GM21528 (cell line): ENCODE data around the gene SYT14.
"Not testable (repeated sequence)": the region's sequence is repeated elsewhere in the genome, so short reads cannot be mapped to it uniquely, and the experiment has no call there.

Experiments used
- ATAC-seq: cut with Tn5 transposase; IDR thresholded peaks from one replicate; pipeline ENCODE4 v1.9.1; 2021; ENCODE audit warnings: mild to moderate bottlenecking, moderate library complexity; ENCODE audit not compliant: unreplicated experiment, low FRiP score

The SYT14 gene

DNA sequence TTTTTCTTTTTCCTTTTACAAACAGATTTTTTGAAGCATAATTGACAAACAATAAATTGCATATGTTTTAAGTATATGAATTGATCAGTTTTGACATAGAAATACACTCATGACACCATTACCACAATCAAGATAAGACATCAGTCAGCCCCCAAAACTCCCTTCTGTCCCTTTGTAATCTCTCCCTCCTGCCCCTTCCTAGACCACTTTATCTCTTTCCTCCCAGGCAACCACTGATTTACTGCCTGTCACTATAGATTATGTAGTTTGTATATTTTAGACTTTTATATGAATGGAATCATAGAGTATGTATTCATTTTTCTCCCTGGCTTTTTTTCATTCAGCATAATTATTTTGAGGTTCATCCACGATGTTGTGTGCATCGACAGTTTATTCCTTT, 6.9 kb upstream of the SYT14 start:
- no peak for ATAC-seq

DNA sequence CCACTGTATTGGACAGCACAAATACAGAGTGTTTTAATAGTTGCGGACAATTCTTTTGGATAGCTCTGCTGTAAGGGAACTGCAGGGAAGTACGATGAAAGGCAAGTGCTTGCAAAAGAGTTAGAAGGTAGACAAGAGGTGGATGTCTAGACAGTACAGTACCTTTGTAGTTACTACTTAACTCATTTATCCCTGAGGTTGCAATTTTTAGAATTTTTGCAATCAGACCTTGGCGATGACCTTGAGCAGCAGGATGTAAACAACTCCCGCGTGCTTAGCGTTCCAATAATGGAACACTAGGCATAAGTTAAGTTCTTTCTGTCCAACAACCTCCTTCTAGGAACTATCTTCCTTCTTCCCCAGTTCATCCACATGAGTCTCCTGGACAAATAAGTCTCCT, 1.9 kb upstream of the SYT14 start:
- no peak for ATAC-seq

DNA sequence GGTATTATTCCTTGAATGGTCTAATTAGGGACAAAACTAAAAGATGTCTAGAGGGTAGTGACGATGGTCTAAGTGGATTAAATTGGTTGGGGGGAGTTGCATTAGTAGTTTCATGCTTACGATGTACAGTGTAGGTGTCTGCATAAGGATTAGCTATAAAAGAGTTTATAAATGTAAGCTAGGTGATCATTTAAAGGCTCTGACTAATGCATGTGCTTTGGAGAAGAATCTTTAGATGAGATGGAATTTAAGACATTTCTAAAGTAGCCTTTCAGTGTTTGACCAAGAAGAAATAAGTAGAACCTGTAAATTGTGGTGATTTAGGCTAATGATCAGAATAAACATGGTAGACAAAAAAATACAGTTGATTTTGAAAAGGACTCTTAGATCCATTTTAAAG, 7.4 kb downstream of the SYT14 start:
- no peak for ATAC-seq

DNA sequence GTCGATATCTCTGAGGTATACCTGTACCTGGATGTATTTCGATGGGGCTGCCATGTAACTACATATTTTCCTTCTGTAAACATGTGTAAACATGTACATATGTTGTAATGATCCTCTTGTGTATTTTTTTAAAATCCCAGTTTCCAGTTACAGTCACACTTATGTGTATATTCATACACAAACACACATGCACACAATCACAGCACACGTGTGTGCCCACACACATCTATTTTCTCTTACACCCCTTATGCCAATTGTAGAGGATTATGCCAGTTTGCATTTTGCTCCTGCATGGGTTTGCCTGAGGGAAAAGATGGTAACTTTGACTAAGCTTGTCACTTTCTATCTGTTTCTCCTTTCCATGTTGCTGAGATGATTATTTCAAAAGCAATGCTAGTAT, 10.1 kb downstream of the SYT14 start:
- ATAC-seq, result no peak

DNA sequence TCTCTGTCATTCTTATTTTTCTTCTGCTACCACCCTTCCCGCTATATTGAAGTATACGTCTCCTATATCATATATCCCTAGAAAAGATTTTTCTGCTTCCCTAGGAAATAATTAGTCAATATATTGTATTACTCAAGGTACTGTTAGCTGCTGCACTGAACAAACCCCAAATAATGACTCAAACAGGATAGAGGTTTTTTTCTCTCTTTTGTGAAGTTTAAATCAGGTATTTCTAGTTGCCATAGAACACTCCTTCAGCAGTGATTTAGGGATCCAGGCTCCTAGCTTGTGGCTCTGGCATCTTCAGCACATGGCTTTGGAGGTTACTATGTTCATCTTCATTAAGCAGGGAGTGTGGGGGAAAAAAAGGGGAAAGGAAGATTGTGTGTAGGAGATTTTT, 18.1 kb downstream of the SYT14 start:
- ATAC-seq, result no peak

DNA sequence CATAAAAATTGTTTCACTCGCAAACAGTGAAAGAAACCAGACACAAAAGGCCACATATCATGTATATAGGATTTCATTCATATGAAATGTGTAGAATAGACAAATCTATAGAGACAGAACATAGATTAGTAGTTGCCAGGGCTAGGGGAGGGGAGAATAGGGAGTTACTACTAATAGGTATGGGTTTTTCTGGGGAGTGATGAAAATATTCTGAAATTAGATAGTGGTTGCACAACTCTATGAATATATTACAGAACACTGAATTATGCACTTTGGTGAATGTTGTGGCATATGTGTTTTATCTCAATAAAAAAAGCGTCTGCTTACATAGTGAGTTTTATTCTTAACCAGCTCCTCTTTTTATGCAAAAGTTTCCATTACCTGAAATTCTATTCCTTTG, 21.6 kb downstream of the SYT14 start:
- ATAC-seq, result no peak

DNA sequence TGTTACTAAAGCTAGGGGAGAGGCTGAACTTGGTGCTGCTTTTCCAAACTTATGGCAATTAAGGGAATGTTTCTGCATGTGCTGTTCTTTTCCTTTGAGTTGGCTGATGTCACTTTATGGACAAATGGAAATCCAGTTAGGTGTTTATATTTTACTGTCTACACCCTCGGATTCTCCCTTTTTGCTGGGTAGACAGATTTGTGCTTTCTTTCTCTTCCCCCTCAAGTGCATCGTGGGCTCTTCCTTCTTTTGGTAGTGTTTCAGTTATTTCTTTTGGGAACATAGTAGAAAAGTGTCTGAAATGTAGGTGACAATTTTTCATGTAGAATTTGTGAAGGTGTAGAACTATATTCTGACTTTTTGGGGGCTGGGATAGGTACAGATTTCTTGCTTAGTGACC, 22.9 kb downstream of the SYT14 start:
- ATAC-seq, result no peak

DNA sequence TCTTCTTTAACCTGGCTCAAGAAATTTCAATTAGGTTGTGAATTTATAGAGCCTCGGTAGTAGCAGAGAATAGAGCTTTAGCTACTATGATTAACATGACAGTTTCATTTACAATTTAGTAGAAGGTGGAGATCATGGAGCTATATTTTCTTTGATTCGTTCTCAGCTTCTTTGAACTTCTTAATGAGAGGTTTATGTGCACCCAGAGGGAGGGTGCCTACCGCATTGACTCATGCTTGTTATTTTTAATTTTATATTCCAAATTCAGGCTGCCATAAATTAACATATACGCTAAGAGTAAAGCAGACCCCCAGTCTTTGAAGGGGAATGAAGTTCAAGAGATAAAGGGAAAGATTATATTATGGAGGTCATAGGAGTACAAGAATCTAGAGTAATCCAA, 24.4 kb downstream of the SYT14 start:
- ATAC-seq, result no peak

DNA sequence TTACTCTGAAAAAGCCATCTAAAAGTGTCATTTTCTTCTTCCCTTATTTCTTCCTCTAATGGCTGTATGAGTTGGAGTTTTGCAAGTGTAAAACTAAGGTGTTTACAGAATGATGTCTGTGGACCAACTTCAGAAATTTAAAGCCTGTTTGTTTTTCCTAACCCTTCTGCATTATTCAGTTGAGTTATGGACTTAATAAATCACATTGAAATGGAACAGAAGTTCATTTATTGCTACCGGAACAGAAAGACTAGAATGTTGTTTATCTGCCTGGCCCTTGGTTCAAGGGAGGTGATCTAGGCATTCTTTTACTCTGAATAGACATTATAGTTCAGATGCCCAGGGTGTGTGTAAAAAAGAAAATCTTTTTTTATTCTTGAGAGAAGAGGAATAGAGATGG, 24.8 kb downstream of the SYT14 start:
- ATAC-seq, result no peak

DNA sequence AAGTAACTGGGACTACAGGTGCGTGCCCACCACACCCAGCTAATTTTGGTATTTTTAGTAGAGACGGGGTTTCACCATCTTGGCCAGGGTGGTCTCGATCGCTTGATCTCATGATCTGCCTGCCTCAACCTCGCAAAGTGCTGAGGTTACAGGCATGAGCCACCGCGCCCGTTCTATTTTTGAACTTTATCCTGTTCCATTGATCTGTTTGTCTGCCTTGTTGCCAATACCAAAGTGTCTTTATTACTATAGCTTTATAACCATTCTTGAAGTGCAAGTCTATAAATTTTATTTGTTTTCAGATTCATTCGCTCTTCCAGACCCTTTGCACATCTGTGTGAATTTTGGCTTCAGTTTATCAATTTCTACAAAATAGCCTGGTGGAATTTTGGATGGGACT, 28.0 kb downstream of the SYT14 start:
- no peak for ATAC-seq

DNA sequence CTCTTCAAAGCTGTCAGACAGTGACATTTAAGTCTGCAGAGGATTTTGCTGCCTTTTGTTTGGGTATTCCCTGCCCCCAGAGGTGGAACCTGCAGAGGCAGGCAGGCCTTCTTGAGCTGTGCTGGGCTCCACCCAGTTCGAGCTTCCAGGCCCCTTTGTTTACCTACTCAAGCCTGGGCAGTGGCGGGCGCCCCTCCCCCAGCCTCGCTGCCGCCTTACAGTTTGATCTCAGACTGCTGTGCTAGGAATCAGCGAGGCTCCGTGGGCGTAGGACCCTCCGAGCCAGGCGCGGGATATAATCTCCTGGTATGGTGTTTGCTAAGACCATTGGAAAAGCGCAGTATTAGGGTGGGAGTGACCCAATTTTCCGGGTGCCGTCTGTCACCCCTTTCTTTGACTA, 40.7 kb downstream of the SYT14 start:
- ATAC-seq, result not testable (repeated sequence)

DNA sequence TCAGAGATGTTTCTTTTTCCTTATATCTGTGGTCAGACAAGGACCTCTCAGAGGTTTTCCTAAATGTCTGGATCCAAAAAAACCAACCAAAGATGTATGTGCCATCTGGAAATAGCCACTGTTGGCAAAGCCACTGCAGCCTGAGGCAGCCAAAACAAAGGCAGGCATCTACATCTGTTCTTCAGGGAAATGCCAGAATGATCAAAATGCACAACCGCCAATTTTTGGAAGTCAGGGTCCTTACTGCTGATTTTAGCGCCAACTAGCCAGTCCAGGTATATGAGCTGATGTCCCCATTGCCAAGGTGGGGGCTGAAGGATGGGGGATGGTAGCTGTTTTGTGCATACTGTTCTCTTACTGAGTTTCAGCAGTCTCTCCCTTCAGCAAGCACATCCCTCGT, 45.9 kb downstream of the SYT14 start:
- no peak for ATAC-seq

DNA sequence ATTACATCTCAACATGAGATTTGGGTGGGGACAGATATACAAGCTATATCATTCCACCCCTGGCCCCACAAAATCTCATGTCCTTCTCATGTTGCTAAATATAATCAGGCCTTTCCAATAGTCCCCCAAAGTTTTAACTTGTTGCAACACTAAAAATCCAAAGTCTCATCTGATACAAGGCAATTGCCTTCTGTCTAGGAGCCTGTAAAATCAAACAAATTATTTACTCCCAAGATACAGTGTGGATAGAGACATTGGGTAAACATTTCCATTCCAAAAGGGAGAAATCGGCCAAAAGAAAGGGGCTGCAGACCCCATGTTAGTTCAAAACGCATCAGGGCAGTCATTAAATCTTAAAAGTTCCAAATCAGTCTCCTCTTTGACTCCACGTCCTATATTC, 47.0 kb downstream of the SYT14 start:
- no peak for ATAC-seq

DNA sequence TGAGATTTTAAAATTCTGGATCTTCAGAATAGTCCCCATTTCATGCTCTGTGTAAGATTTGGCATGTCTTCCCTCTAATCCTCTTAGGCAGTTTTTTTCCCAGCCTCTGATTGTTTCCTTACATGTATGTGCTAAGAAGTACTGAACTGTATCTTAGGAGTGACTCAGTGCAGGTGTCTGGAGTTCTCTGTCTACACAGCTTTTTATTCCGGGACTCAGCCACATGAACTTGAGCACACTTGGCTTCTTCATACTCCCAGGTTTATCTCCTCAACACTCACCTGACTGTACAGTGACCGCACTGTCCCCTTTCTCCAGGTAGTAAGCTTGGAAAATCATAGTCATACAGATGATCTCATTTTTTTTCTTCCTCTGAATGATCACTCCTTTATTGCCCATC, 50.7 kb downstream of the SYT14 start:
- ATAC-seq, result no peak

DNA sequence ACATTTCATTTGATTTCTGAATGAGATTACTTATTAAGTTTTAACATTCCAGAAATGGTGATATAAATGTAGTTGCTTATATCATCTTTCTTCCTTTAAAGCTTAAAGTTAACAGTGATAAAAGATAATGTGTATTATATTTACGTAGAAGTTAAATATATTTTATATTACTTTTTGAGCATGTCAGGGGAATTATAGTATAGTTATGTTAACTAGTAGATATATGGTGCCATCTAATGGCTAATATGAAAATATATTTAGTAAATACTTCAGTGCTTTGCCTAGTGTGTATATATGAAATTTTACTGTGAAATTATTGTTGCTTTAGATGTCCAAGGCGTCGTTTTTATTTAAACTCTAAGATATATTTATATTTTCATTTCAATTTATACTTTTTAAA, 51.5 kb downstream of the SYT14 start:
- no peak for ATAC-seq

DNA sequence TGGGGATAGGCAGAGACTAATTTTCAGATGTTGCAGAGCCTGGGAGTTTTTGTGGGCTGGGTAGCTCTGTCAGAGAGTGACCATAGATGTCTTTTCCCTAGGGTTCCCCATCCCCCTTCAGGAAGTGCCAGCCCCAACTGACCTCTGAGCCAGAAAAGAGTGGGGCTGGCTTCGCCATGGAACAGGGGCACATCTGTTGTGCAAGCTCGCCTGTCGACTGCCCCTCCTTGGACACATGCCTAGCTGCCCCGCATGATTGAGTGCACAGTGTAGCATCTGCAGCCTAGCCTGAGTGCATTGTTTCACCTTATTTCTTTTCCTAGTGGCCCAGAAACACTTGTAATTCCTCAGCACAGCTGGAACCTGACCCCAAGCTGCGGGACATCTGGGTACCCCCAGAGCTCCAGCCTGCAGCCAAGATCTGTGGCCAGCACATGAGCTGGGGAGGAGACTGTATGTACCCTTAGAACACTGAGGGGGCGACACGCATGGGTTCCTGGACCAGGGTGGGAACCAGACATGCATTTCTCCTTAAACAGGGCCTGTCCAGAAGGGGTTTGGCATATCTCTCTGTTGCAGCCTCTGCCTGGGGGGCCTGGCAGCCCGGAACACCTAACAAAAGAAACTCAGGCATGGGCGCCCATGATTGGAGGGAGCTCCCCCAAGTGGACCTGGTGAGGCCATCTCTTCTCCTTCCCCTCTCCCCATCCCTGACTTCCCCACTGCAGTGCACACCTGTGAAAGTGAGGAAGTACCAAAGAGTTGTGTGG, 55.2 kb downstream of the SYT14 start:
- no peak for ATAC-seq

DNA sequence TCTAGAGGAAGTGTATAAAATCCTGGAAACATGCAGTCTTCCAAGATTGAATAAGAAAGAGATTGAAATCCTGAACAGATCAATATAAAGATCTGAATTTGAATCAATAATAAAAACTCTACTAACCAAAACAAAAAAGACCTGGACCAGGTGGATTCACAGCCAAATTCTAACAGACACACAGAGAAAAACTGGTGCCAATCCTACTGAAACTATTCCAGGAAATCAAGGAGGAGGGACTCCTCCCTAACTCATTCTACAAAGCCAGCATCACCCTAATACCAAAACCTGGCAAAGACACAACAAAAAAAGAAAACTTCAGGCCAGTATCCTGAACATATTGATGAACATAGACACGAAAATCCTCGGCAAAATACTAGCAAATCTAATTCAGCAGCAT, 58.3 kb downstream of the SYT14 start:
- no peak for ATAC-seq

DNA sequence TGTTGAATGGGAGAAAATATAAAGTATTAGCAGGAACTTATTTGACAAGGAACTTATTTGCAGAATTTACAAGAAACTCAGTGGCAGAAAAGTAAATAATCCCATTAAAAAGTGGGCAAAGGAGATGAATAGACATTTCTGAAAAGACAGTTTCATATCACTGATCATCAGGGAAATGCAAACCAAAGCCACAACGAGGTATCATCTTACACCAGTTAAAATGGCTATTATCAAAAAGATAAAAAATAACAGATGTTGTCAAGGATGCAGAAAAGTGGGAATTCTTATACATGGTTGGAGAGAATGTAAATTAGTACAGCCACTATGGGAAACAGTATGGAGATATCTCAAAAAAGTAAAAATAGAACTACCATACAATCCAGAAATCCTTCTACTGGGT, 61.0 kb downstream of the SYT14 start:
- no peak for ATAC-seq

DNA sequence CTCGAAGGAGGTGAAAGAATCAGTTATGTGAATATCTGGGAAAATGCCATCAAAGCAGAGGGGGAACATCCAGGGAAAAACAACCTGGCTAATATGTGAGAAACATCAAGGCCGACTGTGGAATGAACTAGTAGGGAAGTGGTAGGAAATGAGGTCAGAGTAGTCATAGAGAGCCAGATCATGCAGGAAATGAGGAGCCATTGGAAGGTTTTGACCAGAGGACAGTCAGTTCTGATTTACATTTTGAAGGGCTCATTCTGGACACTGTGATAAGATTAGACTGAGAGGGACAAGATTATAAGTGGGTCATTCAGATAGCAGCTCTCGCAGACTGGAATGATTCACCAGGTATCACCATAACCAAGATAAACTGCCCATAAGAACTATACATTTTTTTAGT, 63.7 kb downstream of the SYT14 start:
- ATAC-seq, result no peak

DNA sequence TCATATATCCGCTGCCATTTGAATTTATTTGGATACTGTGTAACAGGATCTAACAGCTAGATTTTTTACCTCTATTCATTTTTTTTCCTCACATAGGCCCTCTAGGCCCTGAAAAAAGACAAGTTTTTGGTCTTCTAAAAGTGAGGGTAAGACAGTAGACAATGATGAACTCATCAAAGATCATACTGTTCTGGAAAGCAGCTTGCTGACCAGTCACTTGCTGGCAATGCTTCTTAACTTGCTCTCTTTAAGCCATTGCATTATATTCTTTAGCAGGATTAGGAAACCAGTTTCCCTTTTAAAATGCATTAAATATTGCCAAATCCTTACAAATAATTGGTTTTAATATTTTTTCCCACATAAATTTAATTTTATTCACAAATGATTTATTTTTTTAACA, 65.5 kb downstream of the SYT14 start:
- ATAC-seq, result no peak

DNA sequence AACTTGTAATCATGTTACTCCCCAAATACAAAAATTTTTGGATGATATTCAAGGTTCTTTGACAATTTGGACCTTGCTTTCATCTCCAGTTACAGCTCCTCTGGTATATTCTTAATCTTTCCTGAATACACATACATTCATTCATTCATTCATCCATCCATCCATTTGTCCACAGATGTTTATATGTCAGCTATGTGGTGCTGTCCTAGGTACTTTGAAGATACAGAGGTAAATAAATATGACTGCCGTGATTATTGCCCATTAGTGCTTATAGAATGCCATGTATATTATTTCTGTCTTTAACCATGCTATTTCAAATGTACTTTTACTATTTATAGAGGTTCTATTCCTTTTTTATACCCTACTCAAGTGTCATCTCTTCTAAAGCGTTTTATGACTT, 72.1 kb downstream of the SYT14 start:
- ATAC-seq, result no peak

DNA sequence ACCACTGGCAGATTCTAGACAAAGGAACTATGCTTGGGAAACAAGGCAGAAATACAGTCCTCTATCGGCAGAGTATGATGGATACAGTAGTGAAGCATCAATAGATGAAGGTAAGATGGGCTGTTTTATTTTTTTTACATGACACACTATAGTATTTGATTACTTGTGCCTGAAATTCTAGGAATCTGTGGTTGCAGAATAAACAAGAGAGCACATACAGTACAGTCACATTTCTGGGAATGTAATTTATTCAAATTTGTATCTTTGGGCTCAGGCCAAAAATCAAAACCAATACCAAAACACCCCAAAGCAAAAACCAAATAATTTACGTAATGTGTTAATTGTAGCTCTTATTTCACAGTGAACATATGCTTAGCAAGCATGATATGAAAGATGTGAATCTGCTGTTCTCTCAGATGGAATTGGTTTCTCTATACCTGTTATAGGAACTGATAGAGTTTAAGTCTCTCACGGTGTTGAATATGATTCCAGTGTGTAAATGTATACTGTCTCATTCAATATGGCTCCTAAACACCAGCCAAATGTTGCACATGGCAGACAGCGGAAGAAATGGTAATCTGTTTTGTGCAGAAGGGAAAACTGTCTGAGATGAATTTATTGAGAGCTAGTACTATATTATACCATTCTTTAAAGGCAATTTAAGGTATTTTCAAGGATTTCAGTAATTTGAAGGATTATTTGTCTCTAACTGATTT, 83.3 kb downstream of the SYT14 start:
- no peak for ATAC-seq
